ENCODE measurements around the gene HPCA. TPM values are rescaled to one million over a fixed set of nuclear protein-coding genes. Genes with fewer than 3 reads are reported as not detected.

HPCA gene
- total RNA-seq, 1 experiment from 2014 or later, result 1.2 TPM

- H3K4me1 Mint-ChIP-seq, result peaks cover 4 to 37% of the 10 kb centered on the region in 2 experiments; a peak in 3 of 4 replicates
- H3K9me3 ChIP-seq (ENCODE audit: control insufficient read depth, low read depth, low read length), result no peaks in the 10 kb centered on the region
- H3K79me2 ChIP-seq (ENCODE audit: insufficient read depth, low read length), result no peaks in the 10 kb centered on the region
- H3K18ac ChIP-seq (ENCODE audit: insufficient read length, low read depth, low read length), result no peak overlapping the region
- no peaks in the 10 kb centered on the region; the same call in 1 of the 2 replicates for H3K27me3 ChIP-seq (ENCODE audit: insufficient read depth, low read length)
- H2BK15ac ChIP-seq (ENCODE audit: low read depth, low read length), result no peak overlapping the region
- no peaks in the 10 kb centered on the region for H4K20me1 ChIP-seq (ENCODE audit: control insufficient read depth, insufficient read depth, insufficient read length)
- no peak for TF ChIP-seq CTCF (conservative IDR thresholded peaks at IDR 0.05)
- H2BK20ac ChIP-seq (ENCODE audit: low read depth, low read length, poor library complexity, severe bottlenecking), result no peak overlapping the region
- H3K27ac ChIP-seq (ENCODE audit: insufficient read length, low read depth, low read length), result no peak overlapping the region
- no peak for DNase-seq
- no peak overlapping the region for H2AK5ac ChIP-seq (ENCODE audit: insufficient read length, low read length)
- H4K5ac ChIP-seq (ENCODE audit: insufficient read length, low read depth, low read length), result no peak overlapping the region
- H3K27me3 Mint-ChIP-seq (ENCODE audit: low read depth), result peaks cover 50% of the 10 kb centered on the region
- H3K14ac ChIP-seq (ENCODE audit: insufficient read depth, low read length), result no peak overlapping the region; the same call in 1 of the 2 replicates
- H2BK5ac ChIP-seq (ENCODE audit: insufficient read length, low read length), result no peak overlapping the region
- no peak overlapping the region for H3K23ac ChIP-seq (ENCODE audit: insufficient read length, low read depth, low read length)
- H3K27ac Mint-ChIP-seq, result no peak overlapping the region
- H3T11ph ChIP-seq (ENCODE audit: low read length), result no peak overlapping the region
- no peaks in the 10 kb centered on the region for H3K4me1 ChIP-seq (ENCODE audit: insufficient read depth, low read length)
- no peak overlapping the region for H3K4me2 ChIP-seq (ENCODE audit: insufficient read depth, insufficient read length, low read length)
- no peak overlapping the region for H4K8ac ChIP-seq (replicated peaks; ENCODE audit: insufficient read length, low read depth, low read length)
- H3K36me3 Mint-ChIP-seq (ENCODE audit: insufficient read depth in 1 of 3, low read depth in 3 of 3), result no peaks in the 10 kb centered on the region
- no peak overlapping the region for H3K4ac ChIP-seq (ENCODE audit: low read depth, low read length)
- H2AFZ ChIP-seq (ENCODE audit: low read length), result no peak overlapping the region
- H3K23me2 ChIP-seq (ENCODE audit: insufficient read length, low read depth, low read length, poor library complexity, severe bottlenecking), result no peaks in the 10 kb centered on the region
- no peak overlapping the region for H4K91ac ChIP-seq (ENCODE audit: insufficient read length, low read depth, low read length)
- no peak overlapping the region for H3K9ac ChIP-seq (ENCODE audit: extremely low read depth, insufficient read length, low read length)
- H3K79me1 ChIP-seq (ENCODE audit: insufficient read depth, low read depth, low read length, poor library complexity, severe bottlenecking), result no peaks in the 10 kb centered on the region
- no peak overlapping the region for H2BK12ac ChIP-seq (ENCODE audit: insufficient read length, low read depth, low read length)
- no peaks in the 10 kb centered on the region; a peak in 1 of 5 replicates for H3K9me3 Mint-ChIP-seq
- no peak overlapping the region for H3K56ac ChIP-seq (ENCODE audit: insufficient read length, low read depth, low read length)
- no peak overlapping the region for H3K4me3 Mint-ChIP-seq
- no peak overlapping the region for H2BK120ac ChIP-seq (ENCODE audit: low read depth, low read length, poor library complexity, severe bottlenecking)
- WGBS (ENCODE audit: extremely low coverage, insufficient read length, low lambda C conversion rate), result no CpG with 5 or more reads among the region's 4 CpGs
Measured at GRCh38 chr1:32884032-32884372, 2.3 kb upstream of the HPCA start.
